WTC11 (cell line): ENCODE results near the gene ARAF. TPM values are rescaled to one million over a fixed set of nuclear protein-coding genes. Genes with fewer than 3 reads are reported as not detected.
A peak's percentile ranks its signal among the peaks of the same experiment; 100 is the strongest.

Experiments
- ATAC-seq: fragments of 200-7000 bp; cut with Tn5 transposase; 2 replicates; pipeline ENCODE4 v1.10.0; 2021; ENCODE audit warnings: mild to moderate bottlenecking, moderate library complexity
- CTCF ChIA-PET: fragments of 300-600 bp; sonication (Branson Sonifier 250); formaldehyde crosslinking; loops from one replicate; lab custom pipeline; 2021; ENCODE audit warnings: antibody characterized with exemption; lab: Charles Lee
- POLR2A ChIA-PET: fragments of 350-600 bp; sonication (Branson Sonifier 250); formaldehyde crosslinking; loops from one replicate; lab custom pipeline; 2021; ENCODE audit warnings: antibody characterized with exemption; lab: Charles Lee
- DNase-seq: peaks from one replicate; pipeline ENCODE4 v3.0.0; 2021; ENCODE audit warnings: low spot score
- H3K27ac Mint-ChIP-seq: 2 replicates; pipeline ENCODE4 v1.8.0; 2021; ENCODE audit warnings: mixed read lengths
- H3K27me3 Mint-ChIP-seq: 2 replicates; pipeline ENCODE4 v1.8.0; 2021; ENCODE audit warnings: low read depth, mild to moderate bottlenecking, moderate library complexity, mixed read lengths
- H3K36me3 Mint-ChIP-seq: 2 replicates; pipeline ENCODE4 v1.8.0; 2021; ENCODE audit warnings: mixed read lengths
- H3K4me1 Mint-ChIP-seq: 2 replicates; pipeline ENCODE4 v1.8.0; 2022; ENCODE audit warnings: mixed read lengths
- H3K4me3 Mint-ChIP-seq: 2 replicates; pipeline ENCODE4 v1.8.0; 2021; ENCODE audit warnings: mild to moderate bottlenecking, moderate library complexity, mixed read lengths
- H3K9me3 Mint-ChIP-seq: 2 replicates; pipeline ENCODE4 v1.8.0; 2021; ENCODE audit warnings: mixed read lengths
- ESRRA ChIP-seq: sonication (generic); formaldehyde crosslinking; IDR thresholded peaks from 2 replicates; pipeline ENCODE4 v1.8.1; 2022; ENCODE audit warnings: mild to moderate bottlenecking, missing genetic modification reagents, borderline replicate concordance
- GTF2I ChIP-seq: fragments of 250-450 bp; sonication (Bioruptor Pico); conservative IDR thresholded peaks from 2 replicates; pipeline ENCODE4 v1.4.0; 2021; ENCODE audit warnings: mild to moderate bottlenecking
- IRF2 ChIP-seq: sonication (generic); formaldehyde crosslinking; IDR thresholded peaks from 2 replicates; pipeline ENCODE4 v1.8.0; 2022; ENCODE audit warnings: low read depth, missing genetic modification reagents, borderline replicate concordance
- MXD4 ChIP-seq: fragments of 250-450 bp; sonication (Bioruptor Pico); IDR thresholded peaks from 2 replicates; pipeline ENCODE4 v1.8.0; 2021; ENCODE audit warnings: mild to moderate bottlenecking, moderate library complexity, borderline replicate concordance
- TCF7 ChIP-seq: sonication (generic); formaldehyde crosslinking; IDR thresholded peaks from 2 replicates; pipeline ENCODE4 v1.8.0; 2022; ENCODE audit warnings: mild to moderate bottlenecking, low read depth, missing genetic modification reagents, moderate library complexity
- TEAD4 ChIP-seq: sonication (generic); formaldehyde crosslinking; IDR thresholded peaks from 2 replicates; pipeline ENCODE4 v1.8.0; 2022; ENCODE audit warnings: mild to moderate bottlenecking, missing genetic modification reagents
- ZNF138 ChIP-seq: sonication (generic); formaldehyde crosslinking; conservative IDR thresholded peaks from 2 replicates; pipeline ENCODE4 v1.8.1; 2022; ENCODE audit warnings: mild to moderate bottlenecking, moderate library complexity, missing genetic modification reagents
- total RNA-seq: library from RNA; stranded (reverse); gene quantifications from 3 replicates; pipeline ENCODE4 v1.2.3, GENCODE V29; 2021
- TF ChIP-seq, protein P1 (sequence below): sonication (generic); formaldehyde crosslinking; conservative IDR thresholded peaks from 2 replicates; pipeline ENCODE4 v1.8.1; 2022; ENCODE audit warnings: mild to moderate bottlenecking, missing genetic modification reagents
- TF ChIP-seq, protein P2 (sequence below): sonication (generic); formaldehyde crosslinking; IDR thresholded peaks from 2 replicates; pipeline ENCODE4 v1.8.0; 2023; ENCODE audit warnings: missing genetic modification reagents
- TF ChIP-seq, protein P3 (sequence below): fragments of 250-450 bp; sonication (Bioruptor Pico); conservative IDR thresholded peaks from 2 replicates; pipeline ENCODE4 v1.9.0; 2021; ENCODE audit warnings: mild to moderate bottlenecking
- TF ChIP-seq, protein P4 (sequence below): sonication (generic); formaldehyde crosslinking; conservative IDR thresholded peaks from 2 replicates; pipeline ENCODE4 v1.8.1; 2023; ENCODE audit warnings: mild to moderate bottlenecking, low read depth, missing genetic modification reagents, moderate library complexity
- TF ChIP-seq, protein P5 (sequence below): fragments of 250-450 bp; sonication (Bioruptor Pico); IDR thresholded peaks from 2 replicates; pipeline ENCODE4 v1.9.0; 2021; ENCODE audit warnings: moderate library complexity, mild to moderate bottlenecking, inconsistent platforms, borderline replicate concordance
- TF ChIP-seq, protein P6 (sequence below): sonication (generic); formaldehyde crosslinking; IDR thresholded peaks from 2 replicates; pipeline ENCODE4 v1.8.0; 2022; ENCODE audit warnings: mild to moderate bottlenecking, missing genetic modification reagents
- TF ChIP-seq, protein P7 (sequence below): sonication (generic); formaldehyde crosslinking; IDR thresholded peaks from 2 replicates; pipeline ENCODE4 v1.8.0; 2023; ENCODE audit warnings: mild to moderate bottlenecking, missing genetic modification reagents
- TF ChIP-seq, protein P8 (sequence below): sonication (generic); formaldehyde crosslinking; IDR thresholded peaks from 2 replicates; pipeline ENCODE4 v1.8.1; 2022; ENCODE audit warnings: low read depth, mild to moderate bottlenecking, moderate library complexity, missing genetic modification reagents, borderline replicate concordance

Gene ARAF
- total RNA-seq, 1 experiment from 2014 or later, result 55.1 TPM

DNA sequence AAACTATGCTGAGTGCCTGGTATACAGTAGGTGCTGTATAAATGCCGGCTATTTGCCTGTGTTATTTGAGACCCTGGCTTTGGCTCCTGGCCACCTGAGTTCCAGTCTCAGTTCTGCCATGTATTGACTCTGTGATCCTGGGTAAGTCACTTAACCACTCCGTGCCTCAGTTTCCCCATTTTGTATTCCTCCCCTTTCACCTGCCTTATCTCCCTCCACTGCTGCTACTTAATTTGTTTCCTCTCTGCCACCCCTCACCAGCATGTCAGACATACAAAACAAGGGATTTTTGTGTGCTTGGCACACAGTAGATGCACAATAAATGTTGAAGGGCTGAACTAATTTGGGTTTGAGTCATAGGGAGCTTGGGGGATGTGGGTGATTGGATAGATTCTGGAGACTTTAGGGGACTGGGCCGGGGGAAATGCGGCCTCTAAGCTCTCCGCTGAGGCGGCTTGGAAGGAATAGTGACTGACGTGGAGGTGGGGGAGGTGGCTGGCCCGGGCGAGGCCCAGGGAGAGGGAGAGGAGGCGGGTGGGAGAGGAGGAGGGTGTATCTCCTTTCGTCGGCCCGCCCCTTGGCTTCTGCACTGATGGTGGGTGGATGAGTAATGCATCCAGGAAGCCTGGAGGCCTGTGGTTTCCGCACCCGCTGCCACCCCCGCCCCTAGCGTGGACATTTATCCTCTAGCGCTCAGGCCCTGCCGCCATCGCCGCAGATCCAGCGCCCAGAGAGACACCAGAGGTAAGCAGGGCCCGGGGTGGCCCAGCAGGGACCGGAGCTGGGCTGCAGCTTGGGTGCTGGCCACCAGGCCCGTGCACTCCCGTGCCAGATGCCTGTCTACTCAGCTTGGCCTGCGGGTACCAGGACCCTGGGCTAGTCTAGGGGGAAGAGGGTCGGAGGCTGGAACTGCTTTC is 21.0 kb downstream of the ARAF start, which contains the start of gene TIMP1:
Gene TIMP1, plus strand, starts transcription at position 706 of the 917 bp plus-strand sequence. CDS start 980 bp downstream, outside the sequence.
- Mint-ChIP-seq H3K27ac (peak within 1 kb of the TSS; percentile 57), H3K4me1 (peaks cover 32% of the 10 kb centered on the region), H3K9me3 (no peaks in the 10 kb centered on the region), H3K27me3 (no peaks in the 10 kb centered on the region; the same call in 1 of the 2 replicates)
- ATAC-seq (peak; percentile 90), DNase-seq (peak; percentile 75)
- CTCF ChIA-PET, result interaction anchor here (0.6 to 1.8 kb wide), 8 partner anchors 14 to 170 kb away, joined by 3 to 12 read pairs (median 4); no protein-coding TSS in a partner anchor
- POLR2A ChIA-PET, result interaction anchor here (0.6 to 1.4 kb wide), 4 partner anchors 8 to 349 kb away, joined by 3 to 8 read pairs (median 3); no protein-coding TSS in a partner anchor
- TF ChIP-seq, protein P1, sequence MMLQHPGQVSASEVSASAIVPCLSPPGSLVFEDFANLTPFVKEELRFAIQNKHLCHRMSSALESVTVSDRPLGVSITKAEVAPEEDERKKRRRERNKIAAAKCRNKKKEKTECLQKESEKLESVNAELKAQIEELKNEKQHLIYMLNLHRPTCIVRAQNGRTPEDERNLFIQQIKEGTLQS, result no peak
- no peak for TF ChIP-seq ESRRA (CRISPR knock-in tag)
- TF ChIP-seq, protein P2, sequence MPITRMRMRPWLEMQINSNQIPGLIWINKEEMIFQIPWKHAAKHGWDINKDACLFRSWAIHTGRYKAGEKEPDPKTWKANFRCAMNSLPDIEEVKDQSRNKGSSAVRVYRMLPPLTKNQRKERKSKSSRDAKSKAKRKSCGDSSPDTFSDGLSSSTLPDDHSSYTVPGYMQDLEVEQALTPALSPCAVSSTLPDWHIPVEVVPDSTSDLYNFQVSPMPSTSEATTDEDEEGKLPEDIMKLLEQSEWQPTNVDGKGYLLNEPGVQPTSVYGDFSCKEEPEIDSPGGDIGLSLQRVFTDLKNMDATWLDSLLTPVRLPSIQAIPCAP, result no peak
- TF ChIP-seq, all 79 proteins: peak for 0
- Mint-ChIP-seq H3K36me3 (no peaks in the 10 kb centered on the region), H3K4me3 (peak within 1 kb of the TSS; percentile 59)

DNA sequence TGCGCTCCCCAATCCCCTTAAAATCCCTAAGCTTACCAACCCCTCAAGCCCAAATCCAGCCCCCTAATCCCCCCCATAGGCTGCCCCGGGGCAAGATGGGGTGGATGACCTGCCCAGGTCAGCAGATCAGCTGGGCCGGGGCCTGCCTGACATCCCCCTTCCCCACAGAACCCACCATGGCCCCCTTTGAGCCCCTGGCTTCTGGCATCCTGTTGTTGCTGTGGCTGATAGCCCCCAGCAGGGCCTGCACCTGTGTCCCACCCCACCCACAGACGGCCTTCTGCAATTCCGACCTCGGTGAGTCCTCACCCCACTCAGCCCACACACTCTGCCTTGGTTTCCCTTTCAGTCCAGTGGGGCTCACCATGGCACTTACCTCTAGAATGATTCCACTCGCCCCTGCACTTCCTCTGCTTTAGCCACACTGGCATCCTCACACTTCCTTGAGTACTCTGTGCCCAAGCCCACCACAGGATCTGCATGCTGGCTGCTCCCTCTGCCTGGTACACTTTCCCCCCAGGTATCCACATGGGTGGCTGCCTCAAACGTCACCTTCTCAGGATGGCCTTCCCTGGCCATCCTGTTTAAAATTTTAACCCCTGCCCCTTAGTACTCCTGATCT is 22.3 kb downstream of the ARAF start:
- DNase-seq (no peak), ATAC-seq (no peak)
- peak overlapping the region; percentile 31; the same call in 1 of the 2 replicates for H3K4me3 Mint-ChIP-seq
- TF ChIP-seq, protein P3, sequence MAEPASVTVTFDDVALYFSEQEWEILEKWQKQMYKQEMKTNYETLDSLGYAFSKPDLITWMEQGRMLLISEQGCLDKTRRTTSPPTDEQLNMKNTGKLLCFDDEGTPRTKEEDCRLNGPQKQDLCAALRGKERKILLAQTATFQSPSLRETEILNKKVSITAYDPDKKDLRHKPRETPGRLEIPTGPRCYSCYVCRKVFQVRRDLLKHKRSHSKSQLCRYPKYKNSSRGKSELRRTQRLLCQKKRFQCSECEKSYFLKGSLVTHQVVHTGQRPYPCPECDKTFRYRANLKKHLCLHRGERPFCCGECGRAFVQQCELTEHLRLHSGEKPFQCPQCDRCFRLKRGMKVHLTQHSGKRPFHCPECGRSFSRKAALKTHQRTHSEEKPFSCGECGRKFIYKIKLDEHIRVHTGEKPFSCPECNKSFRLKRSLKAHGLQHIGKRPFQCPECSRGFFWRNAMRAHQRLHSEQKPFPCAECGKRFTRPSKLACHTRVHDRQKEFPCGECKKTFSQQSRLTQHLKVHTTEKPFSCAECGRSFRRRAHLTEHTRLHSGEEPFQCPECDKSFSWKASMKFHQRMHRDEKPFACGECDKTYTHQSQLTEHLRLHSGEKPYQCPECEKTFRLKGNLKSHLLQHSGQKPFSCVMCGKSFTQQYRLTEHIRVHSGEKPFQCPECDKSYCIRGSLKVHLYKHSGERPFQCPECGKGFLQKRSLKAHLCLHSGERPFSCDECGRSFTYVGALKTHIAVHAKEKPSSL, result no peak
- TF ChIP-seq MXD4, result no peak
- TF ChIP-seq GTF2I, result no peak
- no peak for TF ChIP-seq TCF7 (CRISPR knock-in tag)
- TF ChIP-seq, protein P4, sequence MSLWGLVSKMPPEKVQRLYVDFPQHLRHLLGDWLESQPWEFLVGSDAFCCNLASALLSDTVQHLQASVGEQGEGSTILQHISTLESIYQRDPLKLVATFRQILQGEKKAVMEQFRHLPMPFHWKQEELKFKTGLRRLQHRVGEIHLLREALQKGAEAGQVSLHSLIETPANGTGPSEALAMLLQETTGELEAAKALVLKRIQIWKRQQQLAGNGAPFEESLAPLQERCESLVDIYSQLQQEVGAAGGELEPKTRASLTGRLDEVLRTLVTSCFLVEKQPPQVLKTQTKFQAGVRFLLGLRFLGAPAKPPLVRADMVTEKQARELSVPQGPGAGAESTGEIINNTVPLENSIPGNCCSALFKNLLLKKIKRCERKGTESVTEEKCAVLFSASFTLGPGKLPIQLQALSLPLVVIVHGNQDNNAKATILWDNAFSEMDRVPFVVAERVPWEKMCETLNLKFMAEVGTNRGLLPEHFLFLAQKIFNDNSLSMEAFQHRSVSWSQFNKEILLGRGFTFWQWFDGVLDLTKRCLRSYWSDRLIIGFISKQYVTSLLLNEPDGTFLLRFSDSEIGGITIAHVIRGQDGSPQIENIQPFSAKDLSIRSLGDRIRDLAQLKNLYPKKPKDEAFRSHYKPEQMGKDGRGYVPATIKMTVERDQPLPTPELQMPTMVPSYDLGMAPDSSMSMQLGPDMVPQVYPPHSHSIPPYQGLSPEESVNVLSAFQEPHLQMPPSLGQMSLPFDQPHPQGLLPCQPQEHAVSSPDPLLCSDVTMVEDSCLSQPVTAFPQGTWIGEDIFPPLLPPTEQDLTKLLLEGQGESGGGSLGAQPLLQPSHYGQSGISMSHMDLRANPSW (CRISPR knock-in tag), result no peak
- TF ChIP-seq, protein P5, sequence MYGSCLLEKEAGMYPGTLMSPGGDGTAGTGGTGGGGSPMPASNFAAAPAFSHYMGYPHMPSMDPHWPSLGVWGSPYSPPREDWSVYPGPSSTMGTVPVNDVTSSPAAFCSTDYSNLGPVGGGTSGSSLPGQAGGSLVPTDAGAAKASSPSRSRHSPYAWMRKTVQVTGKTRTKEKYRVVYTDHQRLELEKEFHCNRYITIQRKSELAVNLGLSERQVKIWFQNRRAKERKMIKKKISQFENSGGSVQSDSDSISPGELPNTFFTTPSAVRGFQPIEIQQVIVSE (CRISPR knock-in tag), result no peak
- TF ChIP-seq, protein P6, sequence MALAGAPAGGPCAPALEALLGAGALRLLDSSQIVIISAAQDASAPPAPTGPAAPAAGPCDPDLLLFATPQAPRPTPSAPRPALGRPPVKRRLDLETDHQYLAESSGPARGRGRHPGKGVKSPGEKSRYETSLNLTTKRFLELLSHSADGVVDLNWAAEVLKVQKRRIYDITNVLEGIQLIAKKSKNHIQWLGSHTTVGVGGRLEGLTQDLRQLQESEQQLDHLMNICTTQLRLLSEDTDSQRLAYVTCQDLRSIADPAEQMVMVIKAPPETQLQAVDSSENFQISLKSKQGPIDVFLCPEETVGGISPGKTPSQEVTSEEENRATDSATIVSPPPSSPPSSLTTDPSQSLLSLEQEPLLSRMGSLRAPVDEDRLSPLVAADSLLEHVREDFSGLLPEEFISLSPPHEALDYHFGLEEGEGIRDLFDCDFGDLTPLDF (CRISPR knock-in tag), result no peak
- TF ChIP-seq, protein P1, result no peak
- no peak for TF ChIP-seq ZNF138 (CRISPR knock-in tag)
- no peak for TF ChIP-seq TEAD4
- TF ChIP-seq IRF2, result no peak
- TF ChIP-seq, protein P7, sequence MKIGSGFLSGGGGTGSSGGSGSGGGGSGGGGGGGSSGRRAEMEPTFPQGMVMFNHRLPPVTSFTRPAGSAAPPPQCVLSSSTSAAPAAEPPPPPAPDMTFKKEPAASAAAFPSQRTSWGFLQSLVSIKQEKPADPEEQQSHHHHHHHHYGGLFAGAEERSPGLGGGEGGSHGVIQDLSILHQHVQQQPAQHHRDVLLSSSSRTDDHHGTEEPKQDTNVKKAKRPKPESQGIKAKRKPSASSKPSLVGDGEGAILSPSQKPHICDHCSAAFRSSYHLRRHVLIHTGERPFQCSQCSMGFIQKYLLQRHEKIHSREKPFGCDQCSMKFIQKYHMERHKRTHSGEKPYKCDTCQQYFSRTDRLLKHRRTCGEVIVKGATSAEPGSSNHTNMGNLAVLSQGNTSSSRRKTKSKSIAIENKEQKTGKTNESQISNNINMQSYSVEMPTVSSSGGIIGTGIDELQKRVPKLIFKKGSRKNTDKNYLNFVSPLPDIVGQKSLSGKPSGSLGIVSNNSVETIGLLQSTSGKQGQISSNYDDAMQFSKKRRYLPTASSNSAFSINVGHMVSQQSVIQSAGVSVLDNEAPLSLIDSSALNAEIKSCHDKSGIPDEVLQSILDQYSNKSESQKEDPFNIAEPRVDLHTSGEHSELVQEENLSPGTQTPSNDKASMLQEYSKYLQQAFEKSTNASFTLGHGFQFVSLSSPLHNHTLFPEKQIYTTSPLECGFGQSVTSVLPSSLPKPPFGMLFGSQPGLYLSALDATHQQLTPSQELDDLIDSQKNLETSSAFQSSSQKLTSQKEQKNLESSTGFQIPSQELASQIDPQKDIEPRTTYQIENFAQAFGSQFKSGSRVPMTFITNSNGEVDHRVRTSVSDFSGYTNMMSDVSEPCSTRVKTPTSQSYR (CRISPR knock-in tag), result no peak
- TF ChIP-seq, protein P8, sequence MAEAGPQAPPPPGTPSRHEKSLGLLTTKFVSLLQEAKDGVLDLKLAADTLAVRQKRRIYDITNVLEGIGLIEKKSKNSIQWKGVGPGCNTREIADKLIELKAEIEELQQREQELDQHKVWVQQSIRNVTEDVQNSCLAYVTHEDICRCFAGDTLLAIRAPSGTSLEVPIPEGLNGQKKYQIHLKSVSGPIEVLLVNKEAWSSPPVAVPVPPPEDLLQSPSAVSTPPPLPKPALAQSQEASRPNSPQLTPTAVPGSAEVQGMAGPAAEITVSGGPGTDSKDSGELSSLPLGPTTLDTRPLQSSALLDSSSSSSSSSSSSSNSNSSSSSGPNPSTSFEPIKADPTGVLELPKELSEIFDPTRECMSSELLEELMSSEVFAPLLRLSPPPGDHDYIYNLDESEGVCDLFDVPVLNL (CRISPR knock-in tag), result no peak
- ChIA-PET POLR2A (no interaction called here), CTCF (no interaction called here)
- H3K36me3 Mint-ChIP-seq, result no peaks in the 10 kb centered on the region
- no peaks in the 10 kb centered on the region for H3K9me3 Mint-ChIP-seq
- no peaks in the 10 kb centered on the region; the same call in 1 of the 2 replicates for H3K27me3 Mint-ChIP-seq
- H3K4me1 Mint-ChIP-seq, result peaks cover 27% of the 10 kb centered on the region
- peak overlapping the region; percentile 38 for H3K27ac Mint-ChIP-seq
